OCI-LY7 (cell line): ENCODE measurements around the gene DIP2A.

Experiments used
- CTCF ChIP-seq: fragments of 200-600 bp; sonication (generic); conservative IDR thresholded peaks from 2 replicates; pipeline ENCODE4 v1.5.1; 2014; ENCODE audit warnings: mild to moderate bottlenecking, antibody characterized with exemption, low read length, moderate library complexity, mixed read lengths
- EZH2phosphoT487 ChIP-seq: fragments of 200-600 bp; sonication (generic); IDR thresholded peaks from 2 replicates; pipeline ENCODE4 v1.6.1; 2018; ENCODE audit warnings: low read depth, borderline replicate concordance, mild to moderate bottlenecking, mixed run types, antibody characterized with exemption, low read length, moderate library complexity, mixed read lengths

- no peak for TF ChIP-seq CTCF
- no peak for TF ChIP-seq EZH2phosphoT487
Observed at GRCh38 chr21:46545911-46546310, 87.2 kb downstream of the DIP2A start.
